Left renal cortex interstitium (tissue), 4 donors: ENCODE data around the gene TM9SF3. TPM values are rescaled to one million over a fixed set of nuclear protein-coding genes. Genes with fewer than 3 reads are reported as not detected.
A peak's percentile ranks its signal among the peaks of the same experiment; 100 is the strongest.
"Not testable (repeated sequence)": the region's sequence is repeated elsewhere in the genome, so short reads cannot be mapped to it uniquely, and the experiment has no call there.

ENCODE experiments used
- DNase-seq, 4 donors: peaks; one replicate each; pipeline ENCODE4 v3.0.0-alpha.2; 2013; ENCODE audit warnings: low read depth in 4 of 4, low spot score in 2 of 4, missing footprints in 1 of 4
- polyA plus RNA-seq, 4 donors: library from polyadenylated mRNA; unstranded; fragments of 120-200 nt; gene quantifications; one replicate each; pipeline ENCODE4 v1.2.1, GENCODE V29; 2013; ENCODE audit not compliant: insufficient read length in 4 of 4

The TM9SF3 gene
- polyA plus RNA-seq, 4 donors = 161 to 209 (median 191) TPM

- DNase-seq = no peak
These were observed 19.4 kb upstream of the TM9SF3 start for GRCh38 chr10:96606216-96606615.

- DNase-seq = no peak
These were observed 13.5 kb upstream of the TM9SF3 start for GRCh38 chr10:96600337-96600736.

DNA sequence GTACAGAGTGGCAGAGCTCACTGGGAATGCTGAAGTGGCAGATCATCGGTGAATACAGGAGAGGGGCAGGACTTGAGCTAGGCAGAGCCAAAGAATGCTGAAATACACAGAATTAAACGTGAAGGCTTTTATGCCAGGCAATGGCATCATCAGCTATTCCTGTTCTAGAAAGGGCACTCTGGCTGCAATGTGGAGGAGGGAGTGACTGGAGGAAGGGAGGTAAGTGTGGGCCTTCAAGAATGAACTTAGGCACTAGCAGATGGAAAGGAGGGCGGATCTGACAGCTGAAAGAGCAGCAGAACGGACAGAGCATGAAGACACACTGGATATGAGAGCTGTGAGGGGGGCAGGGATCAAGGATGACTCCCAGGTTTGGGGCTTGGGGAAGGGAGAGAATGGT is 12.0 kb upstream of the TM9SF3 start:
- DNase-seq = no peak

DNA sequence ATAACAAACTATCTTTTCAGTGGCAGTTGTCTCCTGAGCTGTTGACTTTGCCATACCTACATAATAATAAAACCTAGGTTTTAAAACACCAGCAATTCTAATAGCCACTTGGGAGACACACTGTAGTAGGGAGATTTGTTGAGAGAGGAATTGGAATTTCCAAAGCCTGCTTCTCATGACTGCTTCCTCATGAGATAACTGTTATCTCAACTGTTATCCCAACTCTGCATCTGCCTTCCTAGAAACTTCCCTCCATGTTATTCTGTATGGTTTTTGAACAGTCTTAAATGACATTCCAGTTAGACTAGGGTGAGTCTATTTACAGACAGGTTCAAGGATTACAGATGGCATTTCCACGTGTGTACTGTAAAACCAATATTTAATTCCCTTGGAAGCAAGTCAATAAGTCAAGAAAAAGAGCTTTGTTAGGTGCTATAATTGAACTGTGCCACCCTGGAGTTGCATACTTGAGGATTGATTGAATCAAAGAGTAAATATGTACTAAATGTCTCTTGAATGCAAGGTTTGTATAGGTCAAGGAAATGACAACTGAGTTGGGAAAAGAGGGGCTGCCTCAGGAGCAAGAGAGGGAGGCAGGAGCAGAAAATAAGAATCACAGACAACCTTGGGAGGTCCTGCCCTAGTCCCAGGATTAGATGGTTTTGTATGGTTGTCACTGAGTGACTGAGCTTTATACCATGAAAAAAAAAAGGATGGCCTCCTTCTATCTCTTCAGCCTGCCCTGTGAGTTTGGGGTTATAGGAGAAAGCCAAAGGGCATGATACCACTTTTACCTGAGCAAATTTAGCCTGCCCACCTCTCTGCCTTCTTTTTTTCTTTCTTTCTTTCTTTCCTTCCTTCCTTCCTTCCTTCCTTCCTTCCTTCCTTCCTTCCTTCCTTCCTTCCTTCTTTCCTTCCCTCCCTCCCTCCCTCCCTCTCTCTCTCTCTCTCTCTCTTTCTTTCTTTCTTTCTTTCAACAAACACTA is 9.9 kb upstream of the TM9SF3 start:
- no peak for DNase-seq

DNA sequence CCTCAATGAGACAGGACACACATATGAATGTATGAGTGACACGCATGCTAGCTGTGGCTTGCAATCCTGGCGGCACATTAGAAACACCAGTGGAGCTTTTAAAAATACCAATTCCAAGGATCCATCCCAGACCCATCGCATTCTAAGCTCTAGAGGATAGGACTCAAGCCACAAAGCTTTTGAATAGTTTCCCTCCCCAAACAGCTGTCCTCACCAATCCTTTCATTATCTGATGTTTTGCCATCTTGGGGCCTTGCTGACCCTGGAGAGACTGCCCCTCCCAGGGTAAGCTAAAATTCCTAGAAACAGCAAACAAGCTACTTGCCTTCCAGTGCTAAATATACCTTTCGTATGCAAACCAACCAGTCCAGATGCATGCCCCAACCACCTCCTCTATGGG is 8.9 kb upstream of the TM9SF3 start:
- DNase-seq = no peak

DNA sequence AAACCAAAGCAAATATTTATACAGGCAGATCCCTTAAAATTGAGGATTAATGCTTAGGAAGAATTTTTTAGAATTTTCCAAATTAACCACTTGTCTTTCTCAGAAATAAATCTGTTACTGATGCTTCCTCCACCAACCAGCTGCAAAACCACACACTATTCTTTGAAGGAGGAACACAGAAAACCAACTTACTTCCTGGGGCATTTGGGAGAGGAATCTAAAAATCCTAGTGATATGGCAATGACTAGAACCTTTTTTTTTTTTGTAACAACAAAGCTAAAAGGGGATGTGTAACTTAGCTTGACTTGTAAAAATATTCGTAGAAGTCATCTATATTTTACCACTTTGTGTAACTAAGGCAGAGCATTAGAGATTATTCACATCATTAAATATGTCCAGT is 5.1 kb upstream of the TM9SF3 start:
- no peak for DNase-seq

- DNase-seq = no peak
These were observed 2.0 kb upstream of the TM9SF3 start for GRCh38 chr10:96588616-96589419.

DNA sequence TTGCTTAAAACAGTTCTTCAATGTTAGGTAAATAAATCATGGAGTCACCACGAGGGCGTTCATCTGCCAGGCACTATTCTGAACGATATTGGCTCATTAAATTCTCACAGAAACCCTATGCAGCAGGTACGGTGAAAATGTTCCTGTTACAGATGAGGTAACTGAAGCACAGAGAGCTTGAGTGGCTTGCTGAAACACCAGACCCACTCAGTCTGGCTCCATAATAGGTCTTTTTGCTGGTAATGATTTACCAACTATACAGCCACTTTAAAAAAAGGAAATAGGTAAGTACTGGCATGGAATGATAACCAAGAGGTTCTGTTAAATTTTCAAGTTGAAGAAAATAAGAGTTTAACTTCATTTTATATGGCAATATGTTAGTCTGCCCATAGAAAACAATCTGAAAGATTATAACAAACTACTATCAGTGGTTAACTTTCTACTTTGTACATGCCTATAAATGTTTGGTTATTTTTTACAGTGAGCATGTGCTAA is 1.3 kb upstream of the TM9SF3 start:
- DNase-seq = peak in 1 of 4 donors; percentile 24

GRCh38 chr10:96587264-96588059 is 650 bp upstream of the TM9SF3 start:
- DNase-seq = peak; percentile 40 to 58 (median 50)

DNA sequence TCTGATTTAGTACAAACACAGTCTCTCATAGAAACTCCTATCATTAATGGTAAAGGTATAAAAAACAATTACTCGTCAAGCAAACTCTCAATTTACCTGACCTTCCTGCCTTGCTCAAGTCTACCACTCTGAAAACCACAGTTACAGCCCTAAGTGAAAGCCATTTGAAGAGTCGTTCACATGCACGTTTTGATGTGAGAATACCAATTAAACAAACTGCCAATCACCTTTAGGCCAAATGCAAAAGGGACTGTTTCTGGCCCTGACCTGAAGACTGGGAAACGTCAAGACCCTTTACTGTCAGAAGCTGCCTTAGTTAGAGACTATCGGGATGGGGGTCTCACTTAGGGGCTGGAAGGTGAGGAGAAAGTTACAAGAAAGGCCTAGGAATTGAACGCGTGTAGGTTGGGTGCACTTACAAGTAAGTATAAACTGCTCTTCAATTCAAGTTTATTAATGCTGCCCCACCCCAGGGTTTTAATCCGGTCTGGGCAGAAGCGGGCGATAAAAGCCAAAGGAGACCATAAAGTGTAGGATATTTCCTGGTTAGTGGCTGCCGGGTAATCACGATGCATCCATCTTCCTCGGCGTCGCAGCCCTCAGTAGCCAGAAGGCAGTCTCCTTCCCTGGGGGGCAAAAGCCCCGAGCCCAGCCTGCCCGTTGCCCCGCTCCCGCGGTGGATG is 935 bp downstream of the TM9SF3 start:
- peak in 2 of 4 donors; percentile 1 to 21 for DNase-seq

DNA sequence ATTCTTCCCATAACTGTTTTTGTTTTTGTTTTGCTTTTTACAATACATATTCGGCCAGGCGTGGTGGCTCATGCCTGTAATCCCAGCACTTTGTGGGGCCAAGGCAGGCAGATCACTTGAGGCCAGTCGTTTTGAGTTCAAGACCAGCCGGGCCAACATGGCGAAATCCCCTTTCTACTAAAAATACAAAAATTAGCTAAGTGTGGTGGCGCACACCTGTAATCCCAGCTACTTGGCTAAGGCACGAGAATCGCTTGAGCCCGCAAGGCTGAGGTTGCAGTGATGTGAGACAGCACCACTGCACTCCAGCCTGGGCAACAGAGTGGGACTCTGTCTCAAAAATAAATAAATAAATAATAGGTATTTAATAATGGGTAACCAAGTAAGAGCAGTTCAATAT is 2.3 kb downstream of the TM9SF3 start:
- no peak for DNase-seq

DNA sequence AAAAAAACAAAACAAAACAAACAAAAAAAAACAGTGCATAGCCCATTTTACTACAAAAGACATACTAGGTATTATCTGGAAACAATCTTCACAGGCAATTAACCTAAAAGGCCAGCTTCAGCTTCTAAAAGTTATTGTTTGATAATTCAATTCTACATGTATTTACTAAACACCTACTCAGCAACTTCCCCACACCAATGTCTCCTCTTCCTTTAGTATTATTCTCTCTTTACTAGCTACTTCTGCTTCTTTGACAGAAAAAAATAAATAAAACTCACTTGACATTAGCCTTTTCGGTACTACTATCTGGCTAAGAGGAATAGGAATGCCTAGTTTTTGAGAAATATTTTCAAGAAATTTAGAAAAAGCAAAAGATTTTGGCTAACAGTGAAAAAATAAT is 2.8 kb downstream of the TM9SF3 start:
- no peak for DNase-seq

GRCh38 chr10:96579133-96579532 is 7.7 kb downstream of the TM9SF3 start:
- DNase-seq = no peak

DNA sequence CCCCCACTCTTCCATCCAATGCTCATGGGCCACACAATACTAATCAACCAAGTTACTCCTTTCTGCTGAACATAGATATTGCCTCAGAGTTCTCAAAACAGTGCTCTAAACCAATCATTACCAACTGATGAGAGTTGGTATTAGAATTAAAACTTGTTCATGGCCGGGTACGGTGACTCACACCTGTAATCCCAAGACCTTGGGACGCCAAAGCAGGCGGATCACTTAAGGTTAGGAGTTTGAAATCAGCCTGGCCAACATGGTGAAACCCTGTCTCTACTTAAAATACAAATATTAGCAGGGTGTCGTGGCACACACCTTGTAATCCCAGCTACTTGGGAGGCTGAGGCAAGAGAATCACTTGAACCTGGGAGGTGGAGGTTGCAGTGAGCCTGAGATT is 8.2 kb downstream of the TM9SF3 start:
- DNase-seq = no peak

DNA sequence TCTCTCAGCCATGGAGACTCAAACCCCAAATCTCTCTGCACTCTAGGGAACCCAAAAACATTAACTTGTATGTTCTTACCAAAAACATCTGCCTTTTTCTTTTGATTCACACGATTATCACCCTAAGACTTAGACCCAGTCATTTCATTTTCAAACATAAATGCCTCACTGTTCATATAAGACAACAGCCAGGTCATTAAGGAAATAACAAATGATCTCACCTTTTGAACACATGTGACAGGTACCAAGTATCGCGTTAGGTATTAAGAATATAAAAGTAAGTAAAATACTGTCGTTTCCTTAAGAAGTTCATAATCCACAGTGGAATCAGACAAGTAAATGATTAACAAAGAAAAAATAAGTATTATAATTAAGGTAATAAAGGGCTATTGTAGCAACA is 8.8 kb downstream of the TM9SF3 start:
- DNase-seq = no peak

- no peak for DNase-seq
These were observed 9.7 kb downstream of the TM9SF3 start for GRCh38 chr10:96577069-96577468.

GRCh38 chr10:96576277-96576980 is 10.4 kb downstream of the TM9SF3 start:
- no peak for DNase-seq

DNA sequence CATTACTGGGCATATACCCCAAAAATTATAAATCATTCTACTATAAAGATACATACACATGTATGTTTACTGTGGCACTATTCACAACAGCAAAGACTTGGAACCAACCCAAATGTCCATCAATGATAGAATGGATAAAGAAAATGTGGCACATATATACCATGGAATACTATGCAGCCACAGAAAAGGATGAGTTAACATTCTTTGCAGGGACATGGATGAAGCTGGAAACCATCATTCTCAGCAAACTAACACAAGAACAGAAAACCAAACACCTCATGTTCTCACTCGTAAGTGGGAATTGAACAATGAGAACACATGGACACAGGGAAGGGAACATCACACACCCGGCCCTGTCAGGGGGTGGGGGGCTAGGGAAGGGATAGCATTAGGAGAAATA is 12.2 kb downstream of the TM9SF3 start:
- not testable (repeated sequence) for DNase-seq

DNA sequence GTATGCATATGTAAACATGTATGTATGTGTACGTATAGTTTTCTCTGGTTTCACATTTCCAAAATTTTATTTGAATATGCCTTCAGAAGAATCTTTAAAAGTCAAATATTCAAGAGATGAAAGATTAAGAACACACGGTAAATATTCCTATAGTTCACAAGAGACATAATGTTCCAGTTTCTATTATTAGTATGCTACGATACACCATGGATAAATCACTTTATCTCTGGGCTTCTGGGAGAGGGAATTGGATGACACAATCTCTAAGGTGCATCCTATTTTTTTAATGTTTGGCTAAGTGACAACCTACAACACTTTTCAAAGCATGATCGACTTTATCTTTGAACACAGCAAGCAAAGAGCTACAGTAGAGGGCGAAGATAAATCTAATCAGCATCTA is 13.8 kb downstream of the TM9SF3 start:
- no peak for DNase-seq
